Body of pancreas (tissue), 4 donors: Measurements from ENCODE around the gene DUS1L.

Experiments used
- CTCF ChIP-seq, 7 experiments: fragments of 450-650 bp in 4 of 7; fragments of 200-600 bp in 3 of 7; sonication (generic) in 3 of 7; IDR thresholded peaks; one replicate each; pipeline ENCODE4 v1.5.1; 2016 to 2019; ENCODE audit warnings: antibody characterized with exemption in 7 of 7
- POLR2A ChIP-seq, 3 donors: fragments of 450-650 bp; IDR thresholded peaks; one replicate each; pipeline ENCODE4 v1.6.1; 2016; ENCODE audit warnings: antibody characterized with exemption in 3 of 3, mild to moderate bottlenecking in 2 of 3

GRCh38 chr17:82097184-82097918, 31.7 kb upstream of the DUS1L start:
- TF ChIP-seq CTCF (IDR thresholded peaks at IDR 0.05) (no peak), POLR2A (IDR thresholded peaks at IDR 0.05) (peak; percentile 15 to 40 (median 15))
